GM18511 (cell line): ENCODE results near the gene HOXC11.

Experiments used
- ATAC-seq: cut with Tn5 transposase; IDR thresholded peaks from one replicate; pipeline ENCODE4 v1.9.1; 2021; ENCODE audit warnings: mild to moderate bottlenecking, moderate library complexity; ENCODE audit not compliant: unreplicated experiment

The HOXC11 gene

GRCh38 chr12:53996240-53997203 lies 23.6 kb downstream of the HOXC11 start:
- no peak for ATAC-seq

- no peak for ATAC-seq
These were observed 24.5 kb downstream of the HOXC11 start for GRCh38 chr12:53997204-53998109.

GRCh38 chr12:53998110-53998899 lies 25.4 kb downstream of the HOXC11 start:
- no peak for ATAC-seq

- ATAC-seq = no peak
These were observed 25.9 kb downstream of the HOXC11 start for GRCh38 chr12:53998900-53999236.

GRCh38 chr12:53999559-54000115 lies 26.7 kb downstream of the HOXC11 start:
- ATAC-seq = no peak

GRCh38 chr12:54000116-54001114 lies 27.5 kb downstream of the HOXC11 start, which contains the start of gene HOXC9:
Gene HOXC9 (plus strand): TSS chr12:54000161. CDS start chr12:54000189, 28 bp downstream.
- no peak for ATAC-seq

- no peak for ATAC-seq
These were observed 28.6 kb downstream of the HOXC11 start for GRCh38 chr12:54001283-54002187.

- ATAC-seq = no peak
These were observed 29.5 kb downstream of the HOXC11 start for GRCh38 chr12:54002278-54002914.

- ATAC-seq = no peak
These were observed 30.0 kb downstream of the HOXC11 start for GRCh38 chr12:54002915-54003389.

GRCh38 chr12:54003625-54004024 lies 30.7 kb downstream of the HOXC11 start:
- ATAC-seq = no peak

- ATAC-seq = no peak
These were observed 31.3 kb downstream of the HOXC11 start for GRCh38 chr12:54004063-54004840.

- no peak for ATAC-seq
These were observed 32.1 kb downstream of the HOXC11 start for GRCh38 chr12:54004841-54005530.

GRCh38 chr12:54005531-54005852 lies 32.6 kb downstream of the HOXC11 start:
- no peak for ATAC-seq

- peak; percentile 71 for ATAC-seq
These were observed 33.1 kb downstream of the HOXC11 start for GRCh38 chr12:54005853-54006558.

GRCh38 chr12:54006559-54007220 lies 33.8 kb downstream of the HOXC11 start:
- ATAC-seq = no peak
